B cell (primary cell): ENCODE measurements around the gene PEX7. TPM values are rescaled to one million over a fixed set of nuclear protein-coding genes. Genes with fewer than 3 reads are reported as not detected.

ENCODE experiments used
- ATAC-seq: fragments of 200-7000 bp; cut with Tn5 transposase; one replicate; pipeline ENCODE4 v1.10.0; 2021; ENCODE audit warnings: low read depth, mild to moderate bottlenecking, moderate number of reproducible peaks, moderate library complexity
- CTCF ChIA-PET: fragments of 350-600 bp; sonication (Branson Sonifier 250); formaldehyde crosslinking; loops from one replicate; lab custom pipeline; 2021; ENCODE audit warnings: antibody characterized with exemption, inconsistent platforms; lab: Charles Lee
- POLR2A ChIA-PET: fragments of 350-600 bp; sonication (Branson Sonifier 250); formaldehyde crosslinking; loops from one replicate; lab custom pipeline; 2021; ENCODE audit warnings: antibody characterized with exemption; lab: Charles Lee
- DNase-seq: peaks from one replicate; pipeline ENCODE4 v3.0.0; 2013
- H2AFZ ChIP-seq: 2 replicates; pipeline ENCODE4 v1.6.1; 2012; ENCODE audit warnings: mild to moderate bottlenecking, low read depth, low read length; ENCODE audit not compliant: insufficient read depth, poor library complexity, severe bottlenecking
- H3K27ac ChIP-seq, 2 donors: 1 replicate in 1 of 2; 2 replicates in 1 of 2; pipeline ENCODE4 v1.5.1; 2012 to 2013; ENCODE audit warnings: low read length in 2 of 2, mild to moderate bottlenecking in 2 of 2, moderate library complexity in 1 of 2
- H3K27me3 ChIP-seq, 4 experiments: fragments of 200-600 bp in 1 of 4; sonication (generic) in 1 of 4; replicated peaks in 1 of 4; 1 replicate in 2 of 4; 2 replicates in 2 of 4; pipeline versions ENCODE4 v1.6.1 to v1.7.0; 2013 to 2016; ENCODE audit warnings: low read length in 3 of 4, mild to moderate bottlenecking in 2 of 4, mixed read lengths in 1 of 4, moderate library complexity in 1 of 4; ENCODE audit not compliant: insufficient read depth in 4 of 4, control insufficient read depth in 3 of 4; ENCODE audit errors: control extremely low read depth in 1 of 4
- H3K36me3 ChIP-seq, 2 experiments: replicated peaks in 1 of 2; 1 replicate in 1 of 2; 2 replicates in 1 of 2; pipeline versions ENCODE4 v1.6.1 to v1.7.1; 2013; ENCODE audit warnings: low read length in 1 of 2; ENCODE audit not compliant: insufficient read depth in 2 of 2, control insufficient read depth in 1 of 2; ENCODE audit errors: control extremely low read depth in 1 of 2, extremely low read depth in 1 of 2
- H3K4me1 ChIP-seq, 2 donors: fragments of 200-600 bp in 1 of 2; sonication (generic) in 1 of 2; 1 replicate in 1 of 2; 2 replicates in 1 of 2; pipeline versions ENCODE4 v1.5.1 to v1.6.1; 2013 to 2017; ENCODE audit warnings: low read length in 2 of 2; ENCODE audit not compliant: control insufficient read depth in 2 of 2, insufficient read depth in 2 of 2
- H3K4me2 ChIP-seq: replicated peaks from 2 replicates; pipeline ENCODE3; 2012; ENCODE audit warnings: mild to moderate bottlenecking, low read depth, low read length; ENCODE audit not compliant: poor library complexity, severe bottlenecking
- H3K4me3 ChIP-seq, 5 experiments: fragments of 200-600 bp in 1 of 5; sonication (generic) in 1 of 5; 1 replicate in 3 of 5; 2 replicates in 2 of 5; pipeline versions ENCODE4 v1.5.1 to v1.7.0; 2011 to 2016; ENCODE audit warnings: low read length in 4 of 5, mild to moderate bottlenecking in 4 of 5, low read depth in 2 of 5, control low read depth in 1 of 5, moderate library complexity in 1 of 5; ENCODE audit not compliant: insufficient read depth in 1 of 5; ENCODE audit errors: control extremely low read depth in 1 of 5, extremely low read depth in 1 of 5
- H3K79me2 ChIP-seq: fragments of 200-600 bp; sonication (generic); one replicate; pipeline ENCODE4 v1.6.0; 2016; ENCODE audit warnings: low read length; ENCODE audit not compliant: control insufficient read depth, insufficient read depth
- H3K9ac ChIP-seq: fragments of 200-600 bp; sonication (generic); 2 replicates; pipeline ENCODE4 v1.6.1; 2017; ENCODE audit warnings: mild to moderate bottlenecking, low read length, moderate library complexity
- H3K9me3 ChIP-seq, 3 donors: one replicate each; pipeline versions ENCODE4 v1.6.1 to v1.7.1; 2013; ENCODE audit warnings: low read length in 2 of 3; ENCODE audit not compliant: control insufficient read depth in 2 of 3, insufficient read depth in 1 of 3; ENCODE audit errors: control extremely low read depth in 1 of 3
- H4K20me1 ChIP-seq: 2 replicates; pipeline ENCODE4 v1.6.0; 2012; ENCODE audit warnings: mild to moderate bottlenecking, low read length; ENCODE audit not compliant: insufficient read depth, control insufficient read depth, poor library complexity, severe bottlenecking
- H3K27ac Mint-ChIP-seq: one replicate; pipeline ENCODE4 v1.8.0; 2021; ENCODE audit warnings: mixed read lengths
- H3K27me3 Mint-ChIP-seq: one replicate; pipeline ENCODE4 v1.8.0; 2021; ENCODE audit warnings: mixed read lengths
- H3K4me1 Mint-ChIP-seq: one replicate; pipeline ENCODE4 v1.8.0; 2021; ENCODE audit warnings: mixed read lengths
- H3K4me3 Mint-ChIP-seq: one replicate; pipeline ENCODE4 v1.8.0; 2021; ENCODE audit warnings: mixed read lengths
- H3K9me3 Mint-ChIP-seq: one replicate; pipeline ENCODE4 v1.8.0; 2022; ENCODE audit warnings: mixed read lengths; ENCODE audit not compliant: insufficient read depth
- EZH2 ChIP-seq: IDR thresholded peaks from 2 replicates; pipeline ENCODE4 v1.6.1; 2012; ENCODE audit warnings: borderline replicate concordance, low read depth, mild to moderate bottlenecking, moderate library complexity, low read length; ENCODE audit not compliant: insufficient read depth, poor library complexity, severe bottlenecking
- WGBS: methylation state at CpG from one replicate; pipeline ENCODE4 v1.1.5; 2013; ENCODE audit warnings: missing lambda C conversion rate; ENCODE audit not compliant: insufficient coverage; 5-methylcytosine and 5-hydroxymethylcytosine counted together
- intact Hi-C: fragments of 100-400 bp; cut with micrococcal nuclease; formaldehyde crosslinking; loops from one replicate; pipeline ENCODE4 v1.10.0; 2022
- polyA plus RNA-seq: library from polyadenylated mRNA; depleted of rRNA; stranded (reverse); fragments of >200 nt; gene quantifications from 2 replicates; pipeline ENCODE4 v1.2.3, GENCODE V29; 2012
- total RNA-seq, 2 donors: library from RNA; stranded (reverse); fragments of 120-200 nt in 1 of 2; gene quantifications; 1 replicate in 1 of 2; 2 replicates in 1 of 2; pipeline versions ENCODE4 v1.2.3 to v1.2.4, GENCODE V29; 2013 to 2022
- TF ChIP-seq, protein P1 (sequence below): fragments of 200-600 bp; IDR thresholded peaks from one replicate; pipeline ENCODE4 v1.8.0; 2022; ENCODE audit warnings: antibody characterized with exemption, mild to moderate bottlenecking

The PEX7 gene
- total and polyA plus RNA-seq, 2 donors (not counting 1 experiment from before 2014, with no cell fraction given): 3.9 TPM

DNA sequence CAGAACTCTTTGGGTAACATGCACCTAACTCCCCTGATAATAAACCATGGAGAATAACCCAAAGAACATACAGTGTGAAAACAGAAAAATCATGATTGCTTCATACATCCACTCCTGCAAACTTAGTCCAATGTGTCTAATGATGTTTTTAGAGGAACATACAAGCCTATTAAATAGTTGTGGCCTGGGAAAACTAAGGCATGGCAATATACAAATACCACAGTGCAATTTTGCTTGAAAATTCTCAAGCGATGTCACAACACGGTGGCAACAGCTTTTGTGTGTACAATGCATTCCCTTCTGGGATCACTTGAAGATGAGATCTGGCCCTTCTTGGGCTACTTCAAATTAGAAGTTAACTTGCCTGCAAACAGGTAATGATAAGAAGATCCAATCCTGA lies 46.8 kb upstream of the PEX7 start:
- Mint-ChIP-seq H3K4me1 (peaks cover 55% of the 10 kb centered on the region), H3K27me3 (no peaks in the 10 kb centered on the region), H3K9me3 (no peaks in the 10 kb centered on the region), H3K27ac (peak overlapping the region; percentile 56), H3K4me3 (no peak overlapping the region)
- ChIA-PET POLR2A (no interaction called here), CTCF (interaction anchor here (1.2 to 2.4 kb wide), 5 partner anchors 8 to 17 kb away, joined by 3 to 8 read pairs (median 4); partner anchors contain the start of gene MAP3K5)
- H2AFZ ChIP-seq: no peak overlapping the region
- H3K9ac ChIP-seq: no peak overlapping the region
- no peaks in the 10 kb centered on the region for H3K27me3 ChIP-seq
- peaks cover 32 to 38% of the 10 kb centered on the region in 2 donors for H3K4me1 ChIP-seq
- H3K27ac ChIP-seq: no peak overlapping the region
- WGBS: 90% methylated on average over 2 of the region's 2 CpGs
- no peak overlapping the region for H3K4me2 ChIP-seq
- intact Hi-C loops: no loop called here
- no peak overlapping the region for H3K4me3 ChIP-seq
- H3K79me2 ChIP-seq: peaks cover 90% of the 10 kb centered on the region
- no peaks in the 10 kb centered on the region for H3K9me3 ChIP-seq
- TF ChIP-seq, protein P1, sequence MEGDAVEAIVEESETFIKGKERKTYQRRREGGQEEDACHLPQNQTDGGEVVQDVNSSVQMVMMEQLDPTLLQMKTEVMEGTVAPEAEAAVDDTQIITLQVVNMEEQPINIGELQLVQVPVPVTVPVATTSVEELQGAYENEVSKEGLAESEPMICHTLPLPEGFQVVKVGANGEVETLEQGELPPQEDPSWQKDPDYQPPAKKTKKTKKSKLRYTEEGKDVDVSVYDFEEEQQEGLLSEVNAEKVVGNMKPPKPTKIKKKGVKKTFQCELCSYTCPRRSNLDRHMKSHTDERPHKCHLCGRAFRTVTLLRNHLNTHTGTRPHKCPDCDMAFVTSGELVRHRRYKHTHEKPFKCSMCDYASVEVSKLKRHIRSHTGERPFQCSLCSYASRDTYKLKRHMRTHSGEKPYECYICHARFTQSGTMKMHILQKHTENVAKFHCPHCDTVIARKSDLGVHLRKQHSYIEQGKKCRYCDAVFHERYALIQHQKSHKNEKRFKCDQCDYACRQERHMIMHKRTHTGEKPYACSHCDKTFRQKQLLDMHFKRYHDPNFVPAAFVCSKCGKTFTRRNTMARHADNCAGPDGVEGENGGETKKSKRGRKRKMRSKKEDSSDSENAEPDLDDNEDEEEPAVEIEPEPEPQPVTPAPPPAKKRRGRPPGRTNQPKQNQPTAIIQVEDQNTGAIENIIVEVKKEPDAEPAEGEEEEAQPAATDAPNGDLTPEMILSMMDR: no peak
- TF ChIP-seq EZH2: no peak
- peaks cover 0 to 3% of the 10 kb centered on the region in 2 experiments for H3K36me3 ChIP-seq
- no peaks in the 10 kb centered on the region for H4K20me1 ChIP-seq
- DNase-seq (no peak), ATAC-seq (no peak)

DNA sequence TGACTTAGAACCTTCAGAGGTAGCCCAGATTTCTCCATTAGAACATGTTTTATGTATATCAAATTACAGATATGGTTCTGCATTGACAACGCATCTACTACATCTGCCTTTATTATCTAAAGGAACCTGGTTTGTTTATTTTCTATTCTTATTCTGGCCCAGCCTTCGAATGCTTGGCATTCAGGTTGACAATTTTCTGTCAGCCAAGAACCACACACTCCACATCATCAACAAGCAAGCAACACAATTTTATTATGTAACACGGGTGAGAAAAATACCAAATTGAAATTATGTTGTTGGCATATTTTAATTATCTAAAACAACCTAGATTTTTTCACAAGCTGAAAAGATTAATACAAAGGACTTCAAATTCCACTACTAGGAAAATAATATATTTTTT lies 44.7 kb upstream of the PEX7 start:
- peaks cover 0 to 3% of the 10 kb centered on the region in 2 experiments for H3K36me3 ChIP-seq
- no peak for TF ChIP-seq EZH2
- TF ChIP-seq, protein P1: no peak
- intact Hi-C loops: no loop called here
- Mint-ChIP-seq H3K9me3 (no peaks in the 10 kb centered on the region), H3K27me3 (no peaks in the 10 kb centered on the region), H3K27ac (no peak overlapping the region), H3K4me3 (no peak overlapping the region), H3K4me1 (peaks cover 55% of the 10 kb centered on the region)
- ATAC-seq (no peak), DNase-seq (no peak)
- no peaks in the 10 kb centered on the region for H3K27me3 ChIP-seq
- ChIA-PET POLR2A (no interaction called here), CTCF (no interaction called here)
- H3K9ac ChIP-seq: no peak overlapping the region
- H4K20me1 ChIP-seq: no peaks in the 10 kb centered on the region
- H3K4me1 ChIP-seq: peaks cover 16 to 30% of the 10 kb centered on the region in 2 donors
- no peaks in the 10 kb centered on the region for H3K9me3 ChIP-seq
- H3K27ac ChIP-seq: no peak overlapping the region
- no peak overlapping the region for H3K4me2 ChIP-seq
- no peak overlapping the region for H3K4me3 ChIP-seq
- H3K79me2 ChIP-seq: peaks cover 89% of the 10 kb centered on the region
- no CpG with 5 or more reads among the region's 3 CpGs for WGBS
- no peak overlapping the region for H2AFZ ChIP-seq
